Iris pigment epithelial cell (primary cell): ENCODE data around the gene HLA-DRB1.
A peak's percentile ranks its signal among the peaks of the same experiment; 100 is the strongest.
"Not testable (repeated sequence)": the region's sequence is repeated elsewhere in the genome, so short reads cannot be mapped to it uniquely, and the experiment has no call there.

Source experiments
- DNase-seq: peaks from one replicate; pipeline ENCODE4 v3.0.0-alpha.2; 2011; ENCODE audit warnings: low read depth

The HLA-DRB1 gene

GRCh38 chr6:32609391-32609730 is 19.7 kb upstream of the HLA-DRB1 start:
- no peak for DNase-seq

GRCh38 chr6:32608362-32608761 is 18.7 kb upstream of the HLA-DRB1 start:
- no peak for DNase-seq

GRCh38 chr6:32607988-32608298 is 18.3 kb upstream of the HLA-DRB1 start:
- no peak for DNase-seq

GRCh38 chr6:32607263-32607987 is 17.8 kb upstream of the HLA-DRB1 start:
- no peak for DNase-seq

GRCh38 chr6:32604434-32604877 is 14.8 kb upstream of the HLA-DRB1 start:
- DNase-seq, result peak; percentile 24

- DNase-seq, result no peak
Observed at GRCh38 chr6:32603888-32604287, 14.2 kb upstream of the HLA-DRB1 start.

GRCh38 chr6:32603222-32603621 is 13.6 kb upstream of the HLA-DRB1 start:
- DNase-seq, result no peak

GRCh38 chr6:32602383-32602782 is 12.7 kb upstream of the HLA-DRB1 start:
- DNase-seq, result no peak

- no peak for DNase-seq
Observed at GRCh38 chr6:32597024-32597423, 7.4 kb upstream of the HLA-DRB1 start.

GRCh38 chr6:32590713-32591112 is 1.1 kb upstream of the HLA-DRB1 start:
- not testable (repeated sequence) for DNase-seq

- no peak for DNase-seq
Observed at GRCh38 chr6:32588156-32588555, 1.5 kb downstream of the HLA-DRB1 start.

- DNase-seq, result no peak
Observed at GRCh38 chr6:32583527-32583898, 6.1 kb downstream of the HLA-DRB1 start.

GRCh38 chr6:32581315-32582095 is 8.1 kb downstream of the HLA-DRB1 start:
- DNase-seq, result peak; percentile 7

GRCh38 chr6:32580593-32580992 is 9.1 kb downstream of the HLA-DRB1 start:
- no peak for DNase-seq

GRCh38 chr6:32578962-32579361 is 10.7 kb downstream of the HLA-DRB1 start:
- DNase-seq, result no peak

GRCh38 chr6:32577493-32577892 is 12.2 kb downstream of the HLA-DRB1 start:
- DNase-seq, result not testable (repeated sequence)

- no peak for DNase-seq
Observed at GRCh38 chr6:32576250-32576649, 13.4 kb downstream of the HLA-DRB1 start.

- no peak for DNase-seq
Observed at GRCh38 chr6:32570363-32570905, 19.2 kb downstream of the HLA-DRB1 start.

GRCh38 chr6:32568561-32568960 is 21.1 kb downstream of the HLA-DRB1 start:
- DNase-seq, result no peak

- no peak for DNase-seq
Observed at GRCh38 chr6:32566957-32567356, 22.7 kb downstream of the HLA-DRB1 start.

GRCh38 chr6:32565511-32565910 is 24.1 kb downstream of the HLA-DRB1 start:
- DNase-seq, result no peak

- no peak for DNase-seq
Observed at GRCh38 chr6:32562940-32563339, 26.7 kb downstream of the HLA-DRB1 start.

- no peak for DNase-seq
Observed at GRCh38 chr6:32559747-32560146, 29.9 kb downstream of the HLA-DRB1 start.
